ENCODE results near the gene TTBK1. TPM values are rescaled to one million over a fixed set of nuclear protein-coding genes. Genes with fewer than 3 reads are reported as not detected.

The TTBK1 gene
- total RNA-seq, 4 donors from 2014 or later, result not detected

GRCh38 chr6:43207286-43207685, 36.0 kb upstream of the TTBK1 start:
- no peaks in the 10 kb centered on the region for H3K9me3 ChIP-seq
- no peaks in the 10 kb centered on the region for H3K4me1 ChIP-seq
- WGBS, result 91% methylated on average over 2 of the region's 2 CpGs
- TF ChIP-seq CTCF (IDR thresholded peaks at IDR 0.05), result no peak
- no peak for TF ChIP-seq POLR2AphosphoS5 (IDR thresholded peaks at IDR 0.05)
- TF ChIP-seq EP300 (IDR thresholded peaks at IDR 0.05), result no peak
- no peak for TF ChIP-seq POLR2A (IDR thresholded peaks at IDR 0.05)
- H3K27me3 ChIP-seq, result no peaks in the 10 kb centered on the region
- no peak for DNase-seq (ENCODE audit: low spot score in 2 of 2)
- no peak overlapping the region for H3K27ac ChIP-seq
- no peak overlapping the region for H3K4me3 ChIP-seq
- H3K36me3 ChIP-seq, result peaks cover 28% of the 10 kb centered on the region

GRCh38 chr6:43211955-43212354, 31.3 kb upstream of the TTBK1 start:
- Histone ChIP-seq H3K27ac (no peak overlapping the region), H3K36me3 (peaks cover 37% of the 10 kb centered on the region), H3K4me1 (no peaks in the 10 kb centered on the region), H3K9me3 (no peaks in the 10 kb centered on the region), H3K4me3 (no peak overlapping the region), H3K27me3 (no peaks in the 10 kb centered on the region)
- no peak for TF ChIP-seq POLR2AphosphoS5 (IDR thresholded peaks at IDR 0.05)
- TF ChIP-seq POLR2A (IDR thresholded peaks at IDR 0.05), result no peak
- TF ChIP-seq CTCF (IDR thresholded peaks at IDR 0.05), result no peak
- DNase-seq (ENCODE audit: low spot score in 2 of 2), result no peak
- WGBS, result 78% methylated on average over 1 of the region's 1 CpG

GRCh38 chr6:43213431-43213830, 29.9 kb upstream of the TTBK1 start:
- DNase-seq (ENCODE audit: low spot score in 2 of 2), result no peak

GRCh38 chr6:43215066-43215465, 28.2 kb upstream of the TTBK1 start:
- TF ChIP-seq POLR2AphosphoS5 (IDR thresholded peaks at IDR 0.05) (no peak), POLR2A (IDR thresholded peaks at IDR 0.05) (no peak), EP300 (IDR thresholded peaks at IDR 0.05) (no peak), CTCF (IDR thresholded peaks at IDR 0.05) (no peak)
- H3K27ac ChIP-seq, result no peak overlapping the region
- H3K9me3 ChIP-seq, result no peaks in the 10 kb centered on the region
- H3K4me1 ChIP-seq, result no peaks in the 10 kb centered on the region
- WGBS, result 98% methylated on average over 8 of the region's 8 CpGs
- H3K27me3 ChIP-seq, result no peaks in the 10 kb centered on the region
- peaks cover 53% of the 10 kb centered on the region for H3K36me3 ChIP-seq
- DNase-seq (ENCODE audit: low spot score in 2 of 2), result no peak
- no peak overlapping the region for H3K4me3 ChIP-seq

More at GRCh38 chr6:43213431-43213830, 29.9 kb upstream of the TTBK1 start:
- no peak overlapping the region for H3K27ac ChIP-seq
- no peaks in the 10 kb centered on the region for H3K9me3 ChIP-seq
- TF ChIP-seq POLR2A (IDR thresholded peaks at IDR 0.05) (no peak), POLR2AphosphoS5 (IDR thresholded peaks at IDR 0.05) (no peak), CTCF (IDR thresholded peaks at IDR 0.05) (no peak), EP300 (IDR thresholded peaks at IDR 0.05) (no peak)
- no peaks in the 10 kb centered on the region for H3K27me3 ChIP-seq
- H3K4me1 ChIP-seq, result no peaks in the 10 kb centered on the region
- H3K4me3 ChIP-seq, result no peak overlapping the region
- 83% methylated on average over 8 of the region's 11 CpGs for WGBS
- H3K36me3 ChIP-seq, result peaks cover 49% of the 10 kb centered on the region

- WGBS, result 93% methylated on average over 3 of the region's 12 CpGs
- no peak for TF ChIP-seq EP300 (IDR thresholded peaks at IDR 0.05)
- no peak for TF ChIP-seq POLR2A (IDR thresholded peaks at IDR 0.05)
- no peak for TF ChIP-seq CTCF (IDR thresholded peaks at IDR 0.05)
- TF ChIP-seq POLR2AphosphoS5 (IDR thresholded peaks at IDR 0.05), result no peak
- peaks cover 1% of the 10 kb centered on the region for H3K4me1 ChIP-seq
- no peak overlapping the region for H3K27ac ChIP-seq
- peaks cover 63% of the 10 kb centered on the region for H3K36me3 ChIP-seq
- no peaks in the 10 kb centered on the region for H3K9me3 ChIP-seq
- no peaks in the 10 kb centered on the region for H3K27me3 ChIP-seq
- no peak for DNase-seq (ENCODE audit: low spot score in 2 of 2)
- no peak overlapping the region for H3K4me3 ChIP-seq
Measured at GRCh38 chr6:43216200-43216599, 27.1 kb upstream of the TTBK1 start.

Measured in suprapubic skin (tissue), 4 donors.